Upper lobe of left lung (tissue), 6 donors: ENCODE results near the gene FAM83F. TPM values are rescaled to one million over a fixed set of nuclear protein-coding genes. Genes with fewer than 3 reads are reported as not detected.

ENCODE experiments used
- ATAC-seq, 2 donors: fragments of 200-7000 bp; cut with Tn5 transposase; one replicate each; pipeline ENCODE4 v1.9.1; 2022; ENCODE audit warnings: mild to moderate bottlenecking in 2 of 2, moderate library complexity in 2 of 2; ENCODE audit not compliant: low FRiP score in 2 of 2
- DNase-seq, 2 donors: peaks; one replicate each; pipeline ENCODE4 v3.0.0-alpha.2; 2019 to 2020
- H3K27ac ChIP-seq, 4 donors: fragments of 200-600 bp; sonication (generic); one replicate each; pipeline ENCODE4 v1.5.1; 2016 to 2019
- H3K27me3 ChIP-seq, 4 donors: fragments of 200-600 bp; sonication (generic); one replicate each; pipeline ENCODE4 v1.5.1; 2017 to 2019
- H3K36me3 ChIP-seq, 4 donors: fragments of 200-600 bp; sonication (generic); one replicate each; pipeline ENCODE4 v1.5.1; 2016 to 2019
- H3K4me1 ChIP-seq, 4 donors: fragments of 200-600 bp; sonication (generic); one replicate each; pipeline ENCODE4 v1.5.1; 2018 to 2019
- H3K4me3 ChIP-seq, 4 donors: fragments of 200-600 bp; sonication (generic); one replicate each; pipeline ENCODE4 v1.5.1; 2017 to 2019; ENCODE audit warnings: mild to moderate bottlenecking in 2 of 4, moderate library complexity in 1 of 4
- H3K9me3 ChIP-seq, 4 donors: fragments of 200-600 bp; sonication (generic); one replicate each; pipeline ENCODE4 v1.5.1; 2018 to 2019
- CTCF ChIP-seq, 6 experiments: fragments of 450-650 bp in 4 of 6; fragments of 200-600 bp in 2 of 6; sonication (generic) in 2 of 6; IDR thresholded peaks; one replicate each; pipeline ENCODE4 v1.5.1; 2016 to 2019; ENCODE audit warnings: antibody characterized with exemption in 6 of 6
- EP300 ChIP-seq, 4 donors: sonication (generic); formaldehyde crosslinking; IDR thresholded peaks; one replicate each; pipeline ENCODE4 v1.5.1; 2017; ENCODE audit warnings: antibody characterized with exemption in 4 of 4, control low read depth in 2 of 4
- POLR2A ChIP-seq, 4 donors: fragments of 450-650 bp; IDR thresholded peaks; one replicate each; pipeline ENCODE4 v1.5.1; 2016 to 2017; ENCODE audit warnings: antibody characterized with exemption in 4 of 4, mild to moderate bottlenecking in 2 of 4
- POLR2AphosphoS5 ChIP-seq, 2 donors: sonication (generic); formaldehyde crosslinking; IDR thresholded peaks; one replicate each; pipeline ENCODE4 v1.5.1; 2017; ENCODE audit warnings: antibody characterized with exemption in 2 of 2
- WGBS, 2 donors: methylation state at CpG; one replicate each; pipeline ENCODE4 v1.1.5; 2017 to 2018; 5-methylcytosine and 5-hydroxymethylcytosine counted together
- total RNA-seq, 6 donors: library from RNA; depleted of rRNA in 4 of 6; stranded (reverse); fragments of >200 nt in 4 of 6; gene quantifications; one replicate each; pipeline versions ENCODE4 v1.1.0 to v1.2.1, GENCODE V29; 2016 to 2021
- donor health status: DM: no; HTN: no; CAD: no; lungs with moderate emphysema.
- donor health status: DM: no; HTN: yes; CAD: no; lungs with severe emphysema.

The FAM83F gene
- total RNA-seq, 6 donors from 2014 or later, result 0.23 to 2.8 (median 0.67) TPM

- no peak for ATAC-seq
- H3K9me3 ChIP-seq, result no peaks in the 10 kb centered on the region
- peaks cover 21 to 22% (median 21%) of the 10 kb centered on the region in 4 donors for H3K4me1 ChIP-seq
- 62 to 71% methylated on average over 8 of the region's 8 CpGs for WGBS, 2 donors
- no peak for DNase-seq
- TF ChIP-seq POLR2AphosphoS5 (IDR thresholded peaks at IDR 0.05) (no peak), POLR2A (IDR thresholded peaks at IDR 0.05) (no peak), CTCF (IDR thresholded peaks at IDR 0.05) (no peak), EP300 (IDR thresholded peaks at IDR 0.05) (no peak)
- no peaks in the 10 kb centered on the region for H3K27me3 ChIP-seq
- no peaks in the 10 kb centered on the region for H3K36me3 ChIP-seq
- H3K4me3 ChIP-seq, result no peak overlapping the region
- H3K27ac ChIP-seq, result no peak overlapping the region
These were observed 82.2 kb downstream of the FAM83F start for GRCh38 chr22:40076702-40077645.

GRCh38 chr22:40077646-40078016 lies 82.9 kb downstream of the FAM83F start:
- no peak for ATAC-seq
- H3K36me3 ChIP-seq, result no peaks in the 10 kb centered on the region
- no peak for TF ChIP-seq POLR2AphosphoS5 (IDR thresholded peaks at IDR 0.05)
- TF ChIP-seq EP300 (IDR thresholded peaks at IDR 0.05), result no peak
- TF ChIP-seq POLR2A (IDR thresholded peaks at IDR 0.05), result no peak
- no peak for TF ChIP-seq CTCF (IDR thresholded peaks at IDR 0.05)
- H3K27ac ChIP-seq, result no peak overlapping the region
- no peaks in the 10 kb centered on the region for H3K9me3 ChIP-seq
- H3K4me1 ChIP-seq, result peaks cover 21 to 28% (median 23%) of the 10 kb centered on the region in 4 donors
- no peaks in the 10 kb centered on the region for H3K27me3 ChIP-seq
- no peak overlapping the region for H3K4me3 ChIP-seq
- DNase-seq, result no peak
- 80 to 82% methylated on average over 1 of the region's 1 CpG for WGBS, 2 donors

GRCh38 chr22:40081662-40082061 lies 86.9 kb downstream of the FAM83F start:
- Histone ChIP-seq H3K4me1 (peaks cover 21 to 38% (median 31%) of the 10 kb centered on the region in 4 donors), H3K36me3 (no peaks in the 10 kb centered on the region), H3K27me3 (no peaks in the 10 kb centered on the region), H3K27ac (no peak overlapping the region), H3K9me3 (no peaks in the 10 kb centered on the region), H3K4me3 (no peak overlapping the region)
- TF ChIP-seq POLR2AphosphoS5 (IDR thresholded peaks at IDR 0.05) (no peak), EP300 (IDR thresholded peaks at IDR 0.05) (no peak), POLR2A (IDR thresholded peaks at IDR 0.05) (no peak), CTCF (IDR thresholded peaks at IDR 0.05) (no peak)
- 63 to 65% methylated on average over 5 of the region's 5 CpGs for WGBS, 2 donors
- ATAC-seq (no peak), DNase-seq (no peak)

GRCh38 chr22:40082184-40082583 lies 87.4 kb downstream of the FAM83F start:
- H3K27me3 ChIP-seq, result no peaks in the 10 kb centered on the region
- TF ChIP-seq EP300 (IDR thresholded peaks at IDR 0.05) (no peak), CTCF (IDR thresholded peaks at IDR 0.05) (no peak), POLR2AphosphoS5 (IDR thresholded peaks at IDR 0.05) (no peak)
- H3K27ac ChIP-seq, result no peak overlapping the region
- peaks cover 16 to 33% (median 26%) of the 10 kb centered on the region in 4 donors for H3K4me1 ChIP-seq
- ATAC-seq (no peak), DNase-seq (no peak)
- no peaks in the 10 kb centered on the region for H3K9me3 ChIP-seq
- no peak overlapping the region for H3K4me3 ChIP-seq
- 84 to 88% methylated on average over 1 of the region's 1 CpG for WGBS, 2 donors
- H3K36me3 ChIP-seq, result no peaks in the 10 kb centered on the region
